Measurements from ENCODE around the gene RHCE.

DNA sequence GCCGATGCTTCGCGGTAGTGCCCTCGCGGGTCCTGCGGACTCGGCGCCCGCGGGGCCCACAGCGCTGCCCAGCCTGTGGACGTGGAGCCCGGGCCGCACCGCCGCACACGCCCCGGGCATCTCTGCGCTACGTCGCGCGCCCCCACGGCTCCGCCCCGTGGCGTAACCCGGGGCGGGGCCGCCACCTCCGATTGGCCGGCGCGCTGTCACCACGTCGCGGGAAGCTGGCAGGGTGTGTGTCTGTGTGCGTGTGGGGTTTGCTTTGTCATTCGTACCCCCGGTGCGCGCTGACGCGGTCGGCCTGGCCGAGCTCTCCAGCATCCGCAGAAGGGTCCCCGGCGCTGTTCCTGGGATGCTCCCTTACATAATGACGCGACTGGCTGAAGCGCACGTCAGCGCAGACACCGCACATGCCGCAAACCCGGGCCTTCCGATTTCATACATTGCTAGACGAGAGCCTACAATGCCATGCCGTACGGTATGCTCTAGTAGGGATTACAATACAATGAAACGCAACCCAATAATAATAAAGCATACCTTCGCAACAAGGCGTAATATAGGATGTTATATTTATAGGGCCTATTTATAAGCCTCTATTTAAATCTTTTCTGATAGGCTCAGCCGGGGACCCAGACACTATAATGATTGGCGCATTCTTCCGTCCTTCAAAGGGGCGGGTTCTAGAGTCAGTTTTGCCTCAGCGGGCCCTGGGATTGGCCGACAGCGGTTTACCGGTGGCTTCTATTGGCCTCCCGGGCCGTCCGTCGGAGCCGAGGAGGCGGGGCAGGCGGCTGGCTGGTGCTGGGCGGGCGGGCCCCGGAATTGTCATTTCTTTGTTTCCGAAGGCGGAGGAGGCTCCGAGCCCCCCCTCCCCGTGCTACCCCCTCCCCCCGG, 9.7 kb upstream of the RHCE start, which contains the start of gene MACO1:
- TF ChIP-seq, protein P1, sequence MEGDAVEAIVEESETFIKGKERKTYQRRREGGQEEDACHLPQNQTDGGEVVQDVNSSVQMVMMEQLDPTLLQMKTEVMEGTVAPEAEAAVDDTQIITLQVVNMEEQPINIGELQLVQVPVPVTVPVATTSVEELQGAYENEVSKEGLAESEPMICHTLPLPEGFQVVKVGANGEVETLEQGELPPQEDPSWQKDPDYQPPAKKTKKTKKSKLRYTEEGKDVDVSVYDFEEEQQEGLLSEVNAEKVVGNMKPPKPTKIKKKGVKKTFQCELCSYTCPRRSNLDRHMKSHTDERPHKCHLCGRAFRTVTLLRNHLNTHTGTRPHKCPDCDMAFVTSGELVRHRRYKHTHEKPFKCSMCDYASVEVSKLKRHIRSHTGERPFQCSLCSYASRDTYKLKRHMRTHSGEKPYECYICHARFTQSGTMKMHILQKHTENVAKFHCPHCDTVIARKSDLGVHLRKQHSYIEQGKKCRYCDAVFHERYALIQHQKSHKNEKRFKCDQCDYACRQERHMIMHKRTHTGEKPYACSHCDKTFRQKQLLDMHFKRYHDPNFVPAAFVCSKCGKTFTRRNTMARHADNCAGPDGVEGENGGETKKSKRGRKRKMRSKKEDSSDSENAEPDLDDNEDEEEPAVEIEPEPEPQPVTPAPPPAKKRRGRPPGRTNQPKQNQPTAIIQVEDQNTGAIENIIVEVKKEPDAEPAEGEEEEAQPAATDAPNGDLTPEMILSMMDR (IDR thresholded peaks at IDR 0.05; ENCODE audit: insufficient read depth, low read length, poor library complexity, severe bottlenecking), result no peak
- TF ChIP-seq EZH2phosphoT487 (conservative IDR thresholded peaks at IDR 0.05; ENCODE audit: low read length), result no peak
